Measurements from ENCODE around the gene TET2. TPM values are rescaled to one million over a fixed set of nuclear protein-coding genes. Genes with fewer than 3 reads are reported as not detected.

The TET2 gene
- total RNA-seq (2021; ENCODE audit: unreplicated experiment) (7.0 TPM), Bru-seq, nascent RNA (percentile 74 among the genes with signal in this experiment), BruChase-seq, experiment 1, labeled RNA remaining after a 2-hour chase (percentile 63 among the genes with signal in this experiment), BruChase-seq, experiment 2, labeled RNA remaining after a 6-hour chase (percentile 53 among the genes with signal in this experiment)
- polyA plus RNA-seq (2012; ENCODE audit: insufficient read length), result 2.1 TPM
- long read RNA-seq, partial matches to known transcripts, result 4 of 14 reads
- long read RNA-seq, other reads (novel, unspliced or antisense), result 10 of 14 reads

GRCh38 chr4:105146276-105147015 is at the start of gene TET2:
Gene TET2, plus strand, starts transcription at chr4:105146876. Its CDS starts 87,067 bp downstream, at chr4:105233943.
- no TSS peak for BruUV-seq (replicated peaks)
- Histone ChIP-seq H3K9me3 (ENCODE audit: control insufficient read depth, insufficient read depth, low read depth, low read length) (no peaks in the 10 kb centered on the region), H3K4me3 (ENCODE audit: low read depth in 2 of 2, low read length in 2 of 2) (peak within 1 kb of the TSS; percentile 85 to 93), H3K27ac (ENCODE audit: low read length) (peak within 1 kb of the TSS; percentile 95), H3K27me3 (ENCODE audit: control insufficient read depth, insufficient read depth, low read length) (no peaks in the 10 kb centered on the region), H3K4me1 (ENCODE audit: control insufficient read depth, insufficient read depth, low read length) (no peaks in the 10 kb centered on the region), H3K36me3 (ENCODE audit: control insufficient read depth, insufficient read depth, low read length) (peaks cover 8% of the 10 kb centered on the region; the same call in 1 of the 2 replicates)
- TF ChIP-seq TCF7L2 (IDR thresholded peaks at IDR 0.05; ENCODE audit: low read depth, low read length), result no peak
- no peak for TF ChIP-seq POLR2AphosphoS5 (IDR thresholded peaks at IDR 0.05; ENCODE audit: low read depth, low read length)
- TF ChIP-seq REST (IDR thresholded peaks at IDR 0.05; ENCODE audit: insufficient read depth in 1 of 2, low read depth in 2 of 2, low read length in 1 of 2), result no peak
- no peak for TF ChIP-seq SIN3A (IDR thresholded peaks at IDR 0.05; ENCODE audit: borderline replicate concordance, insufficient read depth, low read depth, low read length)
- no peak for TF ChIP-seq CTCF (IDR thresholded peaks at IDR 0.05)
- DNase-seq (ENCODE audit: low read depth, low spot score) (peak; percentile 25), ATAC-seq (peak; percentile 94)
- POLR2A ChIA-PET, result no interaction called here
- in situ Hi-C loops (cut with HindIII; ENCODE audit: low pct_unique_long_range_greater_than_20kb, low sequenced_read_pairs), result no loop called here
- intact Hi-C loops (cut with micrococcal nuclease; ENCODE audit: unreplicated experiment), result loop anchor here (2.0 kb wide), 1 partner anchor 326 kb away; no protein-coding TSS in a partner anchor
- CTCF ChIA-PET, result no interaction called here

GRCh38 chr4:105102016-105102415 is 44.7 kb upstream of the TET2 start:
- ATAC-seq, result no peak
- in situ Hi-C loops (cut with HindIII; ENCODE audit: low pct_unique_long_range_greater_than_20kb, low sequenced_read_pairs), result no loop called here
- intact Hi-C loops (cut with micrococcal nuclease; ENCODE audit: unreplicated experiment), result no loop called here
- H3K36me3 ChIP-seq (ENCODE audit: control insufficient read depth, insufficient read depth, low read length), result no peaks in the 10 kb centered on the region
- DNase-seq (ENCODE audit: low read depth, low spot score), result no peak
- CTCF ChIA-PET, result no interaction called here
- H3K4me3 ChIP-seq (ENCODE audit: low read depth in 2 of 2, low read length in 2 of 2), result no peak overlapping the region
- H3K27ac ChIP-seq (ENCODE audit: low read length), result no peak overlapping the region
- POLR2A ChIA-PET, result no interaction called here
- no peaks in the 10 kb centered on the region for H3K27me3 ChIP-seq (ENCODE audit: control insufficient read depth, insufficient read depth, low read length)
- H3K9me3 ChIP-seq (ENCODE audit: control insufficient read depth, insufficient read depth, low read depth, low read length), result no peaks in the 10 kb centered on the region
- no peak for TF ChIP-seq SIN3A (IDR thresholded peaks at IDR 0.05; ENCODE audit: borderline replicate concordance, insufficient read depth, low read depth, low read length)
- no peak for TF ChIP-seq TCF7L2 (IDR thresholded peaks at IDR 0.05; ENCODE audit: low read depth, low read length)
- no peak for TF ChIP-seq POLR2AphosphoS5 (IDR thresholded peaks at IDR 0.05; ENCODE audit: low read depth, low read length)
- TF ChIP-seq REST (IDR thresholded peaks at IDR 0.05; ENCODE audit: insufficient read depth in 1 of 2, low read depth in 2 of 2, low read length in 1 of 2), result no peak
- no peak for TF ChIP-seq CTCF (IDR thresholded peaks at IDR 0.05)
- H3K4me1 ChIP-seq (ENCODE audit: control insufficient read depth, insufficient read depth, low read length), result no peaks in the 10 kb centered on the region
- no TSS peak for BruUV-seq (replicated peaks)

All from Panc1 (cell line).